Measurements from ENCODE around the gene PTTG1. TPM values are rescaled to one million over a fixed set of nuclear protein-coding genes. Genes with fewer than 3 reads are reported as not detected.

The PTTG1 gene
- total and polyA plus RNA-seq, 2 of the 8 experiments (the other 6 are each of a cell fraction or from before 2014, with no cell fraction given): 240 to 478 TPM

- TF ChIP-seq MAX (IDR thresholded peaks at IDR 0.05) (no peak), KDM4A (IDR thresholded peaks at IDR 0.05; ENCODE audit: low read depth, low read length, severe bottlenecking) (no peak)
These were observed 46.5 kb upstream of the PTTG1 start (continued) for GRCh38 chr5:160375166-160375565.
